Measurements from ENCODE around the gene PARVA.

- no peak for TF ChIP-seq POLR2A (IDR thresholded peaks at IDR 0.05)
- no peak for TF ChIP-seq CTCF (IDR thresholded peaks at IDR 0.05)
These were observed 14.5 kb upstream of the PARVA start for GRCh38 chr11:12362857-12363256.
